Parathyroid adenoma (tissue), 2 donors: Measurements from ENCODE around the gene CD1D.
"Not testable (repeated sequence)": the region's sequence is repeated elsewhere in the genome, so short reads cannot be mapped to it uniquely, and the experiment has no call there.

Experiments
- H2AFZ ChIP-seq: fragments of 300-600 bp; sonication (generic); one replicate; pipeline ENCODE4 v1.7.0; 2017; ENCODE audit warnings: antibody characterized with exemption, mild to moderate bottlenecking
- H3K27ac ChIP-seq: fragments of 300-600 bp; sonication (generic); one replicate; pipeline ENCODE4 v1.7.0; 2017
- H3K27me3 ChIP-seq: fragments of 300-600 bp; sonication (generic); one replicate; pipeline ENCODE4 v1.7.0; 2017; ENCODE audit warnings: low read length; ENCODE audit not compliant: control insufficient read depth, insufficient read depth
- H3K36me3 ChIP-seq: fragments of 300-600 bp; sonication (generic); one replicate; pipeline ENCODE4 v1.7.0; 2017; ENCODE audit warnings: low read length; ENCODE audit not compliant: control insufficient read depth, insufficient read depth
- H3K4me1 ChIP-seq: fragments of 300-600 bp; sonication (generic); one replicate; pipeline ENCODE4 v1.7.0; 2017; ENCODE audit warnings: control low read depth
- H3K4me2 ChIP-seq: fragments of 300-600 bp; sonication (generic); one replicate; pipeline ENCODE4 v1.7.0; 2017; ENCODE audit warnings: low read length
- H3K4me3 ChIP-seq: fragments of 300-600 bp; sonication (generic); one replicate; pipeline ENCODE4 v1.7.0; 2017; ENCODE audit warnings: low read depth, low read length
- H3K79me2 ChIP-seq: fragments of 300-600 bp; sonication (generic); one replicate; pipeline ENCODE4 v1.7.0; 2017; ENCODE audit warnings: control low read depth
- H3K9ac ChIP-seq: fragments of 300-600 bp; sonication (generic); one replicate; pipeline ENCODE4 v1.7.0; 2017; ENCODE audit warnings: mild to moderate bottlenecking
- H3K9me3 ChIP-seq: fragments of 300-600 bp; sonication (generic); one replicate; pipeline ENCODE4 v1.7.0; 2017; ENCODE audit warnings: low read length; ENCODE audit not compliant: control insufficient read depth
- CTCF ChIP-seq: fragments of 300-600 bp; sonication (generic); IDR thresholded peaks from one replicate; pipeline ENCODE4 v1.7.0; 2017; ENCODE audit warnings: antibody characterized with exemption, mild to moderate bottlenecking
- donor health status: primary hyperparathyroidism.

The CD1D gene

GRCh38 chr1:158163000-158163947 is 17.4 kb upstream of the CD1D start:
- H3K79me2 ChIP-seq, result no peaks in the 10 kb centered on the region
- no peak overlapping the region for H3K27ac ChIP-seq
- H3K4me3 ChIP-seq, result no peak overlapping the region
- H3K9me3 ChIP-seq, result no peaks in the 10 kb centered on the region
- no peaks in the 10 kb centered on the region for H3K36me3 ChIP-seq
- no peaks in the 10 kb centered on the region for H3K27me3 ChIP-seq
- H3K9ac ChIP-seq, result no peak overlapping the region
- H3K4me1 ChIP-seq, result no peaks in the 10 kb centered on the region
- no peak for TF ChIP-seq CTCF
- no peak overlapping the region for H3K4me2 ChIP-seq
- no peak overlapping the region for H2AFZ ChIP-seq

GRCh38 chr1:158169105-158169504 is 11.6 kb upstream of the CD1D start:
- Histone ChIP-seq H3K9me3 (no peaks in the 10 kb centered on the region), H3K4me2 (no peak overlapping the region), H3K4me3 (no peak overlapping the region), H3K4me1 (no peaks in the 10 kb centered on the region), H2AFZ (no peak overlapping the region), H3K36me3 (no peaks in the 10 kb centered on the region), H3K9ac (no peak overlapping the region), H3K79me2 (no peaks in the 10 kb centered on the region), H3K27me3 (no peaks in the 10 kb centered on the region), H3K27ac (no peak overlapping the region)
- TF ChIP-seq CTCF, result no peak

- H3K27me3 ChIP-seq, H3K9ac ChIP-seq, H2AFZ ChIP-seq, H3K4me3 ChIP-seq, H3K4me1 ChIP-seq, H3K36me3 ChIP-seq, H3K79me2 ChIP-seq, H3K9me3 ChIP-seq, H3K27ac ChIP-seq, H3K4me2 ChIP-seq: not testable (repeated sequence)
Observed at GRCh38 chr1:158175915-158176314, 4.8 kb upstream of the CD1D start.

GRCh38 chr1:158176399-158176798 is 4.3 kb upstream of the CD1D start:
- no peak for TF ChIP-seq CTCF
- Histone ChIP-seq H3K4me1 (no peaks in the 10 kb centered on the region), H2AFZ (no peak overlapping the region)

GRCh38 chr1:158176849-158177699 is 3.6 kb upstream of the CD1D start:
- not testable (repeated sequence) for H3K9ac ChIP-seq, H3K4me1 ChIP-seq
- H3K4me3 ChIP-seq, result peak overlapping the region; percentile 36

More at GRCh38 chr1:158176399-158176798, 4.3 kb upstream of the CD1D start:
- H3K36me3 ChIP-seq, result no peaks in the 10 kb centered on the region
- H3K4me3 ChIP-seq, result no peak overlapping the region
- H3K79me2 ChIP-seq, result no peaks in the 10 kb centered on the region
- H3K4me2 ChIP-seq, result no peak overlapping the region
- H3K9ac ChIP-seq, result no peak overlapping the region
- H3K27ac ChIP-seq, result no peak overlapping the region
- no peaks in the 10 kb centered on the region for H3K27me3 ChIP-seq
- no peaks in the 10 kb centered on the region for H3K9me3 ChIP-seq

More at GRCh38 chr1:158176849-158177699, 3.6 kb upstream of the CD1D start:
- H3K9me3 ChIP-seq, H3K27ac ChIP-seq, H3K79me2 ChIP-seq, H3K27me3 ChIP-seq, H3K36me3 ChIP-seq: not testable (repeated sequence)
- Histone ChIP-seq H3K4me2 (peak overlapping the region; percentile 19), H2AFZ (peak overlapping the region; percentile 72)
